SK-N-SH (cell line): ENCODE results near the gene NPW.

Experiments
- CTCF ChIP-seq: fragments of 200-600 bp; sonication (generic); IDR thresholded peaks from 2 replicates; pipeline ENCODE4 v1.6.1; 2017; ENCODE audit warnings: antibody characterized with exemption, mild to moderate bottlenecking, moderate library complexity
- EP300 ChIP-seq, 2 experiments: IDR thresholded peaks; 2 replicates each; pipeline versions ENCODE4 v1.4.0 to v1.6.1; 2012; ENCODE audit warnings: borderline replicate concordance in 1 of 2, low read depth in 1 of 2, low read length in 1 of 2
- FOXM1 ChIP-seq: IDR thresholded peaks from 2 replicates; pipeline ENCODE4 v1.4.0; 2012; ENCODE audit warnings: low read depth, mild to moderate bottlenecking
- GABPA ChIP-seq: IDR thresholded peaks from 2 replicates; pipeline ENCODE4 v1.4.0; 2012; ENCODE audit warnings: low read depth, mild to moderate bottlenecking
- JUND ChIP-seq: IDR thresholded peaks from 2 replicates; pipeline ENCODE4 v1.4.0; 2012
- MAX ChIP-seq: IDR thresholded peaks from 2 replicates; pipeline ENCODE4 v1.4.0; 2012; ENCODE audit warnings: low read depth
- POLR2AphosphoS5 ChIP-seq: IDR thresholded peaks from 2 replicates; pipeline ENCODE4 v1.6.1; 2012; ENCODE audit warnings: low read depth, low read length
- REST ChIP-seq: IDR thresholded peaks from 2 replicates; pipeline ENCODE4 v1.6.1; 2012; ENCODE audit warnings: mild to moderate bottlenecking, low read depth, low read length, moderate library complexity
- SIN3A ChIP-seq: IDR thresholded peaks from 2 replicates; pipeline ENCODE4 v1.6.1; 2012; ENCODE audit warnings: low read depth, mild to moderate bottlenecking, low read length, moderate library complexity, borderline replicate concordance
- TAF1 ChIP-seq: IDR thresholded peaks from 2 replicates; pipeline ENCODE4 v1.6.1; 2012; ENCODE audit warnings: low read depth, mild to moderate bottlenecking, low read length, moderate library complexity, borderline replicate concordance
- TCF12 ChIP-seq: IDR thresholded peaks from 2 replicates; pipeline ENCODE4 v1.4.0; 2012
- USF2 ChIP-seq: fragments of 150-350 bp; IDR thresholded peaks from 2 replicates; pipeline ENCODE4 v1.6.1; 2017; ENCODE audit warnings: antibody characterized with exemption, low read length, low read depth, borderline replicate concordance

GRCh38 chr16:2046893-2047329 lies 27.3 kb downstream of the NPW start:
- TF ChIP-seq REST (no peak), TCF12 (no peak), TAF1 (no peak), MAX (no peak), CTCF (no peak), EP300 (IDR thresholded peaks at IDR 0.05; ENCODE audit: borderline replicate concordance in 1 of 2, low read depth in 1 of 2, low read length in 1 of 2) (no peak), POLR2AphosphoS5 (no peak), USF2 (no peak), GABPA (no peak), JUND (no peak), FOXM1 (no peak), SIN3A (no peak; the same call in 1 of the 2 replicates)
